PC-3 (cell line): ENCODE measurements around the gene ASB13. TPM values are rescaled to one million over a fixed set of nuclear protein-coding genes. Genes with fewer than 3 reads are reported as not detected.

Experiments
- ATAC-seq: fragments of 200-7000 bp; cut with Tn5 transposase; 2 replicates; pipeline ENCODE4 v1.9.1; 2020; ENCODE audit warnings: mild to moderate bottlenecking, moderate library complexity
- BruUV-seq: library from RNA; stranded (reverse); fragments of 400-500 nt; replicated peaks from 2 replicates; lab custom pipeline; 2021; lab: Mats Ljungman, UMichigan
- CTCF ChIA-PET: fragments of 300-600 bp; sonication (Branson Sonifier 250); formaldehyde crosslinking; loops from one replicate; lab custom pipeline; 2022; ENCODE audit warnings: antibody characterized with exemption; lab: Charles Lee
- POLR2A ChIA-PET: fragments of 300-600 bp; sonication (Branson Sonifier 250); formaldehyde crosslinking; loops from one replicate; lab custom pipeline; 2022; ENCODE audit warnings: antibody characterized with exemption; ENCODE audit not compliant: unreplicated experiment; lab: Charles Lee
- DNase-seq: peaks from one replicate; pipeline ENCODE4 v3.0.0-alpha.2; 2015
- H2AFZ ChIP-seq: fragments of 300-600 bp; sonication (generic); 2 replicates; pipeline ENCODE4 v1.6.0; 2016; ENCODE audit warnings: antibody characterized with exemption, low read length
- H3F3A ChIP-seq: fragments of 300-600 bp; sonication (generic); one replicate; pipeline ENCODE4 v1.6.0; 2017; ENCODE audit warnings: antibody characterized with exemption, low read length, control low read depth, mild to moderate bottlenecking; ENCODE audit not compliant: unreplicated experiment
- H3K27ac ChIP-seq: fragments of 300-600 bp; sonication (generic); 2 replicates; pipeline ENCODE4 v1.5.1; 2016; ENCODE audit warnings: mild to moderate bottlenecking, low read length
- H3K27me3 ChIP-seq: fragments of 300-600 bp; sonication (generic); 2 replicates; pipeline ENCODE4 v1.6.1; 2016; ENCODE audit warnings: low read length, mixed read lengths
- H3K36me3 ChIP-seq: fragments of 300-600 bp; sonication (generic); 2 replicates; pipeline ENCODE4 v1.6.1; 2016; ENCODE audit warnings: low read depth, mixed run types, low read length, mixed read lengths
- H3K4me1 ChIP-seq: fragments of 300-600 bp; sonication (generic); 2 replicates; pipeline ENCODE4 v1.5.1; 2016; ENCODE audit warnings: low read length; ENCODE audit not compliant: insufficient read depth
- H3K4me2 ChIP-seq: fragments of 300-600 bp; sonication (generic); 2 replicates; pipeline ENCODE4 v1.6.0; 2016; ENCODE audit warnings: low read length
- H3K4me3 ChIP-seq: fragments of 300-600 bp; sonication (generic); 2 replicates; pipeline ENCODE4 v1.5.1; 2016; ENCODE audit warnings: mild to moderate bottlenecking, low read length, mixed read lengths
- H3K79me2 ChIP-seq: fragments of 300-600 bp; sonication (generic); 2 replicates; pipeline ENCODE4 v1.6.1; 2017; ENCODE audit warnings: low read length, mixed read lengths
- H3K9ac ChIP-seq: fragments of 300-600 bp; sonication (generic); 2 replicates; pipeline ENCODE4 v1.6.0; 2016; ENCODE audit warnings: mild to moderate bottlenecking, low read length
- H3K9me2 ChIP-seq: fragments of 300-600 bp; sonication (generic); replicated peaks from 2 replicates; pipeline ENCODE4 v1.6.1; 2016; ENCODE audit warnings: mixed run types, low read length, mixed read lengths
- H3K9me3 ChIP-seq: fragments of 300-600 bp; sonication (generic); 2 replicates; pipeline ENCODE4 v1.6.1; 2016; ENCODE audit warnings: low read length, mixed read lengths
- H4K20me1 ChIP-seq: fragments of 300-600 bp; sonication (generic); 2 replicates; pipeline ENCODE4 v1.6.1; 2016; ENCODE audit warnings: low read length, mixed read lengths
- CTCF ChIP-seq: fragments of 300-600 bp; sonication (generic); conservative IDR thresholded peaks from 2 replicates; pipeline ENCODE4 v1.5.1; 2017; ENCODE audit warnings: antibody characterized with exemption, low read depth, mild to moderate bottlenecking, low read length
- EZH2 ChIP-seq: fragments of 300-600 bp; sonication (generic); IDR thresholded peaks from one replicate; pipeline ENCODE4 v1.6.1; 2017; ENCODE audit warnings: antibody characterized with exemption, mild to moderate bottlenecking, low read length; ENCODE audit not compliant: unreplicated experiment
- EZH2phosphoT487 ChIP-seq: fragments of 300-600 bp; sonication (generic); IDR thresholded peaks from 2 replicates; pipeline ENCODE4 v1.6.1; 2018; ENCODE audit warnings: mild to moderate bottlenecking, antibody characterized with exemption, low read length, borderline replicate concordance
- intact Hi-C: fragments of 100-400 bp; cut with micrococcal nuclease; formaldehyde crosslinking; loops from 2 replicates; pipeline ENCODE4 v1.9.0; 2023
- total RNA-seq: library from RNA; depleted of rRNA; stranded (reverse); fragments of >200 nt; gene quantifications from 2 replicates; pipeline ENCODE4 v1.2.3, GENCODE V29; 2014

The ASB13 gene
- total RNA-seq, 1 experiment from 2014 or later = 6.6 TPM

GRCh38 chr10:5656737-5657579 lies 9.4 kb downstream of the ASB13 start:
- Histone ChIP-seq H3K27ac (no peak overlapping the region), H3K4me1 (peaks cover 13% of the 10 kb centered on the region), H3K4me3 (no peak overlapping the region), H3K4me2 (no peak overlapping the region), H3K9me2 (no peaks in the 10 kb centered on the region), H3K79me2 (no peaks in the 10 kb centered on the region), H4K20me1 (no peaks in the 10 kb centered on the region), H3K9me3 (no peaks in the 10 kb centered on the region), H3K27me3 (no peaks in the 10 kb centered on the region), H3K36me3 (no peaks in the 10 kb centered on the region), H3K9ac (no peak overlapping the region), H2AFZ (no peak overlapping the region), H3F3A (no peaks in the 10 kb centered on the region)
- no peak for TF ChIP-seq EZH2
- TF ChIP-seq CTCF = no peak
- no peak for TF ChIP-seq EZH2phosphoT487
- ChIA-PET POLR2A (no interaction called here), CTCF (no interaction called here)
- intact Hi-C loops = no loop called here
- DNase-seq (no peak), ATAC-seq (no peak)
- BruUV-seq = no TSS peak

GRCh38 chr10:5655121-5655520 lies 11.3 kb downstream of the ASB13 start:
- peaks cover 9% of the 10 kb centered on the region for H3K4me1 ChIP-seq
- no peaks in the 10 kb centered on the region for H3K9me3 ChIP-seq
- no peaks in the 10 kb centered on the region for H3K9me2 ChIP-seq
- POLR2A ChIA-PET = interaction anchor here (0.6 kb wide), 1 partner anchor 145 kb away, joined by 6 read pairs; no protein-coding TSS in a partner anchor
- no peak overlapping the region for H3K4me3 ChIP-seq
- no peaks in the 10 kb centered on the region for H3K27me3 ChIP-seq
- CTCF ChIA-PET = no interaction called here
- H2AFZ ChIP-seq = no peak overlapping the region
- H3F3A ChIP-seq = no peaks in the 10 kb centered on the region
- H4K20me1 ChIP-seq = no peaks in the 10 kb centered on the region
- DNase-seq (no peak), ATAC-seq (no peak)
- H3K36me3 ChIP-seq = no peaks in the 10 kb centered on the region
- H3K4me2 ChIP-seq = no peak overlapping the region
- TF ChIP-seq EZH2 (no peak), CTCF (no peak), EZH2phosphoT487 (no peak)
- intact Hi-C loops = no loop called here
- no peaks in the 10 kb centered on the region for H3K79me2 ChIP-seq
- BruUV-seq = no TSS peak
- H3K9ac ChIP-seq = no peak overlapping the region
- H3K27ac ChIP-seq = no peak overlapping the region

- BruUV-seq = no TSS peak
- Histone ChIP-seq H3F3A (no peaks in the 10 kb centered on the region), H4K20me1 (no peaks in the 10 kb centered on the region), H3K27ac (no peak overlapping the region), H3K9me2 (no peaks in the 10 kb centered on the region), H3K79me2 (no peaks in the 10 kb centered on the region), H3K9me3 (no peaks in the 10 kb centered on the region), H3K9ac (no peak overlapping the region), H3K36me3 (no peaks in the 10 kb centered on the region), H3K27me3 (no peaks in the 10 kb centered on the region), H2AFZ (no peak overlapping the region), H3K4me3 (no peak overlapping the region), H3K4me1 (peaks cover 1% of the 10 kb centered on the region), H3K4me2 (no peak overlapping the region)
- no peak for TF ChIP-seq EZH2phosphoT487
- ChIA-PET CTCF (no interaction called here), POLR2A (no interaction called here)
- DNase-seq (peak; percentile 10), ATAC-seq (no peak)
- intact Hi-C loops = no loop called here
Observed at GRCh38 chr10:5654218-5654755, 12.1 kb downstream of the ASB13 start.
